SU-DHL-6 (cell line): Measurements from ENCODE around the gene PEX16.

ENCODE experiments used
- H2AFZ ChIP-seq: fragments of 200-600 bp; sonication (generic); 2 replicates; pipeline ENCODE4 v1.6.1; 2014; ENCODE audit warnings: low read depth, mild to moderate bottlenecking, moderate library complexity, mixed read lengths, antibody characterized with exemption, low read length; ENCODE audit not compliant: severe bottlenecking
- H3F3A ChIP-seq: fragments of 200-600 bp; shearing (Covaris generic); 2 replicates; pipeline ENCODE4 v1.6.0; 2016; ENCODE audit warnings: antibody characterized with exemption, mild to moderate bottlenecking; ENCODE audit not compliant: insufficient read depth
- H3K27ac ChIP-seq: fragments of 200-600 bp; sonication (generic); 2 replicates; pipeline ENCODE4 v1.5.1; 2016; ENCODE audit warnings: low read depth, mild to moderate bottlenecking, low read length, moderate library complexity, mixed read lengths
- H3K27me3 ChIP-seq: fragments of 200-600 bp; sonication (generic), shearing (Covaris generic); 2 replicates; pipeline ENCODE4 v1.6.0; 2014; ENCODE audit warnings: mild to moderate bottlenecking, low read length
- H3K36me3 ChIP-seq: fragments of 200-600 bp; sonication (generic); 2 replicates; pipeline ENCODE4 v1.6.1; 2014; ENCODE audit warnings: mild to moderate bottlenecking, low read length, mixed read lengths
- H3K4me2 ChIP-seq: fragments of 300-600, 200-600 bp; shearing (Covaris generic), sonication (generic); 2 replicates; pipeline ENCODE4 v1.6.0; 2014; ENCODE audit warnings: low read length, low read depth, mild to moderate bottlenecking; ENCODE audit not compliant: poor library complexity, severe bottlenecking
- H3K4me3 ChIP-seq: fragments of 200-600 bp; sonication (generic); 2 replicates; pipeline ENCODE4 v1.5.1; 2014; ENCODE audit warnings: antibody characterized with exemption, low read length, mild to moderate bottlenecking, mixed read lengths; ENCODE audit not compliant: insufficient read depth, poor library complexity, severe bottlenecking
- H3K79me2 ChIP-seq: fragments of 200-600 bp; sonication (generic); 2 replicates; pipeline ENCODE4 v1.6.1; 2014; ENCODE audit warnings: mild to moderate bottlenecking, low read length, moderate library complexity; ENCODE audit not compliant: insufficient read depth
- H3K9ac ChIP-seq: fragments of 200-600 bp; sonication (generic); 2 replicates; pipeline ENCODE4 v1.7.0; 2014; ENCODE audit warnings: mild to moderate bottlenecking, low read length
- H3K9me2 ChIP-seq: fragments of 200-600 bp; sonication (generic); replicated peaks from 2 replicates; pipeline ENCODE4 v1.6.1; 2014; ENCODE audit warnings: low read length; ENCODE audit not compliant: insufficient read depth
- H3K9me3 ChIP-seq: fragments of 200-600 bp; sonication (generic); 2 replicates; pipeline ENCODE4 v1.6.1; 2014; ENCODE audit warnings: low read length, mixed read lengths; ENCODE audit not compliant: insufficient read depth
- H4K20me1 ChIP-seq: fragments of 200-600 bp; sonication (generic); 2 replicates; pipeline ENCODE4 v1.6.1; 2014; ENCODE audit warnings: low read depth, mild to moderate bottlenecking, antibody characterized with exemption, low read length, moderate library complexity, mixed read lengths
- CTCF ChIP-seq: fragments of 200-600 bp; sonication (generic); IDR thresholded peaks from one replicate; pipeline ENCODE4 v1.5.1; 2017; ENCODE audit warnings: antibody characterized with exemption, mild to moderate bottlenecking, low read length, moderate library complexity; ENCODE audit not compliant: insufficient read depth, poor library complexity, severe bottlenecking
- EZH2phosphoT487 ChIP-seq: fragments of 200-600 bp; sonication (generic), shearing (Covaris generic); conservative IDR thresholded peaks from 2 replicates; pipeline ENCODE4 v1.6.1; 2018; ENCODE audit warnings: mild to moderate bottlenecking, antibody characterized with exemption, low read length, moderate library complexity, mixed read lengths

PEX16 gene

DNA sequence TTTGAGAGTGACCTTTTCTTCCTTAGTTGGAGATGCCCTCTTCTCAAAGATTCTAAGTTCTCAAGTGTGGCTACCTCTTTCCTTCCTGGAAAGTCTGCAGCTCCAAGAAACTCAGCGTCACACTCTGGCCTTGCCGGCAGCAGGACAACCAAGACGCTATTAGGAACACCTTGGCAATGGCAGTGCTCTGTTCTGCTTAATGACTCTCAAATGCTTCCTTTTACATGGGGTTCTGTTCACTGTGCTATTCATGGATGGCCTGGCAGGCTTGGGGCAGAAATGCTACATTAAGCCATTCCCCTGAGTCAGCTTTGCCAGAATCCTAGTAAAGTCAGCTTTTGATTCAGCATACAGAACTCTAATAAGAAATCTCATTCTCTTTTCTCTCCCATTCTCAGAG is 30.7 kb upstream of the PEX16 start:
- no peak for TF ChIP-seq CTCF
- no peak for TF ChIP-seq EZH2phosphoT487
- H3K27me3 ChIP-seq, result no peaks in the 10 kb centered on the region
- no peak overlapping the region for H2AFZ ChIP-seq
- H3F3A ChIP-seq, result no peaks in the 10 kb centered on the region
- H3K36me3 ChIP-seq, result peaks cover 6% of the 10 kb centered on the region; the same call in 1 of the 2 replicates
- H4K20me1 ChIP-seq, result no peaks in the 10 kb centered on the region
- no peak overlapping the region for H3K27ac ChIP-seq
- H3K9ac ChIP-seq, result no peak overlapping the region
- H3K9me3 ChIP-seq, result no peaks in the 10 kb centered on the region
- no peaks in the 10 kb centered on the region for H3K9me2 ChIP-seq
- H3K79me2 ChIP-seq, result no peaks in the 10 kb centered on the region
- H3K4me3 ChIP-seq, result no peak overlapping the region
- no peak overlapping the region for H3K4me2 ChIP-seq

DNA sequence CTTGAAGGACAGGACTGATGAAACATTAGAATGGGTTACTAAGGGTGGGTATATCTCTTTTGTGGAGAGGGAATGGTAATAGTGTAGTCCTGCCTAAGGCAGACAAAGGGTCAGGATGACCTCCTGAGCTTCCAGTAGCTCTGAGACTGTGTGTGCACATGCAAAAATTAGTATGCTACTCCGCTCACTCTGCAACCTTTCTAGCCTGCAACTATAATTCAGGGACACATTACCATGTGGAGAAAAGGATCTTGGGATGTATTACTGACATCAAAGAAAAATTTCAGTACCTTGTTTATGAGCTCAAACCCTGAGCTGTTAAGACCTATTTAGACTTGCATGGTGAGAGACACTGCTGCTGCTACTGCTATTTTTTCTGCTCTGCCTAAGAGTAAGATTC is 30.2 kb upstream of the PEX16 start:
- Histone ChIP-seq H3F3A (no peaks in the 10 kb centered on the region), H2AFZ (no peak overlapping the region), H3K79me2 (no peaks in the 10 kb centered on the region), H3K4me2 (no peak overlapping the region), H3K27ac (no peak overlapping the region), H3K4me3 (no peak overlapping the region), H3K9me3 (no peaks in the 10 kb centered on the region), H3K9me2 (no peaks in the 10 kb centered on the region), H4K20me1 (no peaks in the 10 kb centered on the region), H3K36me3 (peaks cover 1% of the 10 kb centered on the region; the same call in 1 of the 2 replicates), H3K27me3 (no peaks in the 10 kb centered on the region), H3K9ac (no peak overlapping the region)
- no peak for TF ChIP-seq CTCF
- TF ChIP-seq EZH2phosphoT487, result no peak

GRCh38 chr11:45945397-45945999 is 27.8 kb upstream of the PEX16 start:
- Histone ChIP-seq H3K9me2 (no peaks in the 10 kb centered on the region), H3K27ac (no peak overlapping the region), H3K27me3 (no peaks in the 10 kb centered on the region), H3K9ac (no peak overlapping the region), H4K20me1 (no peaks in the 10 kb centered on the region), H2AFZ (no peak overlapping the region), H3F3A (peaks cover 3% of the 10 kb centered on the region; the same call in 1 of the 2 replicates), H3K9me3 (no peaks in the 10 kb centered on the region), H3K79me2 (no peaks in the 10 kb centered on the region), H3K4me2 (no peak overlapping the region), H3K36me3 (no peaks in the 10 kb centered on the region), H3K4me3 (no peak overlapping the region)
- no peak for TF ChIP-seq CTCF
- no peak for TF ChIP-seq EZH2phosphoT487
